HG03196 (cell line): ENCODE measurements around the gene PARVB.
A peak's percentile ranks its signal among the peaks of the same experiment; 100 is the strongest.

Experiments used
- ATAC-seq: cut with Tn5 transposase; IDR thresholded peaks from one replicate; pipeline ENCODE4 v1.9.1; 2021; ENCODE audit not compliant: unreplicated experiment

Gene PARVB

DNA sequence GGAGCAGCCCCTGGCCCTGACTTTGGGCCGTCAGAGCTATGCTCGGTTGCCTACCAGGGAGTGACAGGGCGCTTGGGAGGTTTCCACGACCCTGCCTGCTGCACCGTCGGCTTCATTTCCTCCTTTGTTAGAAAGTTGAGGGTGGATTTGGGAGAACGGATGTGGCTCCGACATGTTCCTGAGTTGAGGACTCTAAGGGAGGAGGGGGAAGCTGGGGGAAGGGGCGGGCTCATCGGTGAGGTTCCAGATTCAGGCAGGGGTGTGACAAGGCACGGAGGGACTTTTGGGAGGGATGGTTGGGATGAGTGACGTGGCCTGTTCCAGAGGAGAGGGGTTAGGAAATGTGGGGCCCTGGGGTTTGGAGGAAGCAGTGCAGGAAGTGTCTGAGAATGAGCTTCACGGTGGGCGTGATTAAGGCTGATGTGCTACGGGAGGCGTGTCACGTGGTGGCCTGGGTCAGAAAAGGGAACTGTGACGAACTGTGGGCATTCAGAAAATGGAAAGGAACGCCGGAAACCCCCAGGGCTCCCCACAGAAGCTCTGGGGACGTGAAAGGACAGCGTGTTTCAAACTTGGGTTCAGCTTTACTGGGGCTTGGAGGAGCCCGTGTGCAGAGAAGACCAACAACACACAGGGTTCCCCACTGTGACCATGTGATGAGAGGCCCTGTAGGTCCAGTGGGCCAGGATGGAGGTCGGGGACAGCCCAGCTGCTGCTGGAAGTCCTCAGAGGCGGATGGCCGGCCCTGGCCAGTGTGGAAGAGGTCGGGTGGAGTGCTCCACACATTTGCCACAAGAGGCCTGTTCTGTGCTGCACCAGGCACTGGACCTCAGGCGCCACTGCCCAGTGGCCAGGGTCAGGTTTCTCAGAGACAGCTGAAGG is 2.8 kb downstream of the PARVB start:
- peak; percentile 50 for ATAC-seq

- ATAC-seq, result no peak
Observed at GRCh38 chr22:44028091-44028490, 4.0 kb downstream of the PARVB start.

DNA sequence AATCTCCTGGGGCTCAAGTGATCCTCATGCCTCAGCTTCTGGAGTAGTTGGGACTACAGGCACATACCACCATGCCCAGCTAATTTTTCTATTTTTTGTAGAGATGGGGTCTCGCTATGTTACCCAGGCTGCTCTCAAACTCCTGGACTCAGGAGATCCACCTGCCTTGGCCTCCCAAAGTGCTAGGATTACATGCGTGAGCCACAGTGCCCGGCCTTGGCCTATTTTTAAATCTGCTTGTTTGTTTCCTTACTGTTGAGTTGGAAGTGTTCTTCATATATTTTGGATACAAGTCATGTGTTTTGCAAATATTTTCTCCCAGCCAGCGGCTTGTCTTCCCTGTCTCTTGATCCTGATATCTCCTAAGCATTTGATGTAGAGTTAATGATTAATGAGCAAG is 5.0 kb downstream of the PARVB start:
- no peak for ATAC-seq

- ATAC-seq, result no peak
Observed at GRCh38 chr22:44030051-44030701, 6.1 kb downstream of the PARVB start.

DNA sequence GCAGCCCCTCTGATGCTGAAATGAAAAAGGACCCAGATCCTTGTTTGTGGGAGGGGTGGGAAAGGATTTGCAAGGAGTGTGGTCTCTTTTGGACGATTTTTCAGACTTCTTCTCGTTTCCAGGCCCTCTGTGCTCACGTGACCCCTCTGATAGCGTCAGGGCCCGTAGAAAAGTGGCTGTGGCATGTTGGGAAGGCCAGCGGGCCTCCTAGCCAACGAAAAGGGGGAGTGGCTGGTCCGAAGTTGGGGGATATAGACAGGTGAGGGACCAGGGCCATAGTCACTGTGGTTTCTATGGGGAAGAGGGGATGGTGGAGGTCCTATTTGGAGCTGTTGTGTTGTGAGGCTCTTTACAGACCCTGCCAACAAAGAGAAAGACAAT is 6.6 kb downstream of the PARVB start:
- ATAC-seq, result no peak

DNA sequence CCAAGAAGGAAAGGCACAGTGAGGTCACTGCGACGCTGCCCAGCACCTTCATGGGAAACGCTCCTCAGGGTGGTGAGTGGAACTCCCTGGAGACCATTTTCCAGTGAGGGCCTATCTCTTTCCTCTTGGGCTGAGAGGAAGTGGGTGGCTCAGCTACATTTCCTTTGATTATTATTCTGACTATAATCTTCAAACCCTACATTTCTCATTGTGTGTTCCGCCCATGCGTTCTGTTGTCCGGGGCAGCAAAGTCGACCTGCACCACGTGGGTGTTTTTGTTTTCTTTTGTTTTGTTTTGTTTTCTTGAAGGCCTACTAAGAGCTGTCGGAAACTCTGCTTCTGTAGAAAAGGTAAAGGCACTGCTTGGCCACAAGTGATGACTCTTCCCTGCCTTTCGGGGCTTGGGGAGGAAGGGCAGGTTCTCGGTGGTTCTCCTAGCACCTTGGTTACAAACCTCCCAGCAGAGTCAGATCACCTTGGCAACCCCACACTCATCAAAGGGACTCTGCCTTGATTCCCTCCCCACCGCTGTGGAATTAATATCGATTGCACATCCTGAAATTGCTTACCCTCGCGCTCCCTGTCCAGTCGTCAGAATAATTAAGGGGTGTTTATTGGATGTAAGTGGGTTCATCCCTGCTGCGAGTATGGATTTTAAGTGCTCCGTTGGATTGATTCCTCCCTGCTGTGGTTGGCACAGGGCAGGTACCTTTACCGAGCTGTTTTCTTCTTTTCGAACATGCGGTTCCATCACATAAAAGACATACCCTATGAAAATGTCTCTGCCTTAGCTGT is 7.3 kb downstream of the PARVB start:
- ATAC-seq, result no peak

GRCh38 chr22:44032126-44032730 is 8.1 kb downstream of the PARVB start:
- no peak for ATAC-seq

DNA sequence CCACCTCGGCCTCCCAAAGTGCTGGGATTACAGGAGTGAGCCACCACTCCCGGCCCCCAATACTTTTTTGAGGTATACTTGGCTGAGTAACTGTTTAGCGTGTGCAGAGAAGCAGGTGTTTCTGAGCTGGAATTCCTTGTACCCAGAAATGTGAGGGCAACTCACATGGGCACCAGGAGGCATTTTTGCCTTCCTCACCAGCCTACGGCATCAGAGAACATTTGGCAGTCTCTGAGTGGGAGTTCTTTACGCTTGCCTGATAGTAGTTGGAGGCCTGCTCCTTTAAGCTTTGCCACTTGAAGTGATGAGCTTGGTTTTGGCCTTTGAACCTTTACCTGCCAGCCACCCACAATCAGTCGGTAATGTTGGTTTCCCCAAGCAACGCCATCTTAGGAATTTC is 9.2 kb downstream of the PARVB start:
- no peak for ATAC-seq

DNA sequence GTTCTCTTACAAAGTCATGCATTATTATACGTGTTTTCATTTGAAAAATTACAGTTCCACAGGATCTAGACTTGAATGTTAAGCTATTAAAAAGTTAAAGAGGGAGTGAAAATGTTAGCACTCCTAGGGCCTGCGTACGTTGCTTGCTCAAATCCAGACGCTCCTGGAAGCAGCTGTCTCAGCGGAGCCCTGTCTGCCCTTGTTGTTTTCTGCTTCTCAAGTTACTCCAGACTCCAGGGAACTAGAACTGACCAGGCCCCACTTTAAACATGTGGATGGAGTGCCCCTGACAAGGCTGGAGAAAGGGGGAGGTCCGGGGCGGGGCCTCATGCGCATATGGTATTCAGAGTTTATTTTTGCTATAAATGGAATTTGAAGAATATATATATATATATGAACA is 9.6 kb downstream of the PARVB start:
- ATAC-seq, result no peak

- no peak for ATAC-seq
Observed at GRCh38 chr22:44037519-44038375, 13.6 kb downstream of the PARVB start.

- ATAC-seq, result no peak
Observed at GRCh38 chr22:44039566-44040171, 15.6 kb downstream of the PARVB start.

GRCh38 chr22:44042249-44043218 is 18.4 kb downstream of the PARVB start:
- peak; percentile 56 for ATAC-seq

- ATAC-seq, result no peak
Observed at GRCh38 chr22:44045145-44045544, 21.0 kb downstream of the PARVB start.

DNA sequence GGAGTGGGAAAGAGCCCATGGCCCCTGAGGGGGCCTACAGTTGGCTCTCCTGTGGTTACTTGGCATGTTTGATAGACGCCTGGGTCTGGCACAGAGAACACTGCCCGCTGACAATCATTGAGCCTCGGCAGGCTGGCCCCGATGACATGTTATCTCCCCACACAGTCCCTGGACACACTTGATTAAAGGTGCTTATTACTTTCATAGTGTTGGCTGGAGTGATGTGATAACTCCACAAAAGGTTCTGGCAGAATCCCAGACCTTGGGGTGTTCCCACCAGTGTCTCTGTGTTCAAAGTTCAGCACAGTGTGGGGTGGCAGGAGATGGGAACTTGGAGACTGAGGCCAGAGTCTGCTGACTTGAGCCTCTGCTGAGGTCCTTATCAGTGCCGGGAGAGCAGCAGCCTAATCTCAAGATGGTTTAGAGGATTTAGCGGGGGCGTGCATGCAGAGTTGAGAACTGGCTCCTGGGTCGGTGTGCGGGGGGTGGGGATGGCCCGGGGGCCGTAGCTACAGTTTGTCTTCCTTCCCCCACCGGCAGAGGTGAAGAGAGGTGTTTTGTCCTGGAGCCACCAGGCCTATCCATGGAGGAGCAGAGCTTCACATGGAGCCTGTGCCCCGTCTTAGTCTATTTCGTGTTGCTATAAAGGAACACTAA is 22.5 kb downstream of the PARVB start:
- ATAC-seq, result no peak

GRCh38 chr22:44047891-44048301 is 23.8 kb downstream of the PARVB start:
- ATAC-seq, result peak; percentile 45

GRCh38 chr22:44049486-44050231 is 25.6 kb downstream of the PARVB start:
- ATAC-seq, result no peak

DNA sequence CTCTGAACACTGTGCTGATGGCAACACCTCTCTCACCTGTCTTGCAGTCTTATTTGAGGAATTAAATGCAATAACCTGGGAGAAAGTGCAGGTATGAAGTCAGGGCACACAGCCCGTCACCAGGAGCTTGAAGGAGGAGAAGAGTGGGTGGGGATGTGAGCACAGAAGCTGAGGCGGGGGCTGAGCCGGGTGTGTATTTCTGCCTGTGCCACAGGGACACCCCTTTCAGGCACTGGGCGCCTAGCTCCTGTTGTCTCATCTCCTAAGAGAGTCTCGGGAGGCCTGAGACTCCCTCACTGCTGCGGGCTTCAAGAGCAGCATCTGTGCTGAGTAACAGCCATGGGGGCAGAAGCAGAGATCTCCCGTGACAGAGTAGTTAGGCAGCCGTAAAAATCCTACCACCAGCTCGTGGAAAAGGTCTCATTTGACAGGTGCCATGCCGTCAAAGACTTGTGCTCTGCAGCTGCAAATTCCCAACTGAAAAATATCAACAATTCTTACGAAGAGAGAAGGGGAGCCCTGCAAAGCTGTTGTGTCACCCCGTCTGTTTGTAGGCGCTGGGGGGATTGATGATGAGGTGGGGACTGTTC is 26.8 kb downstream of the PARVB start:
- no peak for ATAC-seq
